A549 (cell line): ENCODE data around the gene DOK1.

Source experiments
- CTCF ChIP-seq: fragments of >200 bp; sonication (Bioruptor Twin); formaldehyde crosslinking; IDR thresholded peaks from 3 replicates; pipeline ENCODE4 v1.5.1; 2016
- EP300 ChIP-seq, 2 experiments: fragments of >200 bp; sonication (Bioruptor Twin); formaldehyde crosslinking; IDR thresholded peaks; 2 replicates in 1 of 2; 3 replicates in 1 of 2; pipeline ENCODE4 v1.6.1; 2016 to 2017
- POLR2A ChIP-seq: IDR thresholded peaks from 2 replicates; pipeline ENCODE4 v1.6.1; 2012; ENCODE audit warnings: mild to moderate bottlenecking, low read length

DNA sequence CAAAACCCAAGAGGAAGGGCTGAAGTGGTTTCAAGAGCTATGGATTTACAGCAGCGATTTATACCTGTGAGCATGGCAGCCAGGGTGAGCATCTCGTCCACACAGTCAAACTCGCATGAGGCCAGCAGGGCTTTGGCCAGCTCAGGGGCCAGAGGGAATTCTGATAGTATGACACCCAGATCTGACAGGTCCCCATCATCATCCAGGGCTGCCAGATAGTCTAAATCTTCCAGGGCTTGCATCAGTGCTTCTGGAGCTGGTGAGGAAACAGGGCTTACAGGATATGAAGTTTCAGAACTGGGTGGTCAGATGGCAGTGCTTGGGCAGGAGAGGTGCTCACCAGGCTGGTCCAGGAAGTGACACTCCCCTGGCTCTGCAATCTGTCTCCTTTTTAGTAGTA, 32.0 kb upstream of the DOK1 start:
- TF ChIP-seq POLR2A (no peak), EP300 (IDR thresholded peaks at IDR 0.05) (no peak), CTCF (no peak)
